SK-N-SH (cell line): Measurements from ENCODE around the gene WTAP.

Experiments
- CTCF ChIP-seq: fragments of 200-600 bp; sonication (generic); IDR thresholded peaks from 2 replicates; pipeline ENCODE4 v1.6.1; 2017; ENCODE audit warnings: antibody characterized with exemption, mild to moderate bottlenecking, moderate library complexity
- FOXJ3 ChIP-seq: sonication (generic); formaldehyde crosslinking; IDR thresholded peaks from 2 replicates; pipeline ENCODE4 v1.5.1; 2020; ENCODE audit warnings: mild to moderate bottlenecking, missing genetic modification reagents
- GABPA ChIP-seq: IDR thresholded peaks from 2 replicates; pipeline ENCODE4 v1.4.0; 2012; ENCODE audit warnings: low read depth, mild to moderate bottlenecking
- MAX ChIP-seq: IDR thresholded peaks from 2 replicates; pipeline ENCODE4 v1.4.0; 2012; ENCODE audit warnings: low read depth
- MXI1 ChIP-seq: IDR thresholded peaks from 2 replicates; pipeline ENCODE4 v1.6.1; 2012; ENCODE audit warnings: mild to moderate bottlenecking, low read depth, low read length, improper control_type of control experiment
- RAD21 ChIP-seq: IDR thresholded peaks from 2 replicates; pipeline ENCODE4 v1.6.1; 2012; ENCODE audit warnings: mild to moderate bottlenecking, low read length
- SIN3A ChIP-seq: IDR thresholded peaks from 2 replicates; pipeline ENCODE4 v1.6.1; 2012; ENCODE audit warnings: low read depth, mild to moderate bottlenecking, low read length, moderate library complexity, borderline replicate concordance
- TAF1 ChIP-seq: IDR thresholded peaks from 2 replicates; pipeline ENCODE4 v1.6.1; 2012; ENCODE audit warnings: low read depth, mild to moderate bottlenecking, low read length, moderate library complexity, borderline replicate concordance
- TCF12 ChIP-seq: IDR thresholded peaks from 2 replicates; pipeline ENCODE4 v1.4.0; 2012

- TF ChIP-seq MAX (no peak), CTCF (no peak), MXI1 (no peak), GABPA (no peak), RAD21 (no peak), TCF12 (no peak), TAF1 (no peak), SIN3A (no peak), FOXJ3 (no peak)
Observed at GRCh38 chr6:159745081-159745480, 17.8 kb downstream of the WTAP start.
